Measurements from ENCODE around the gene GFRA1. TPM values are rescaled to one million over a fixed set of nuclear protein-coding genes. Genes with fewer than 3 reads are reported as not detected.

GFRA1 gene
- total RNA-seq, 2 experiments from 2014 or later, result not detected

DNA sequence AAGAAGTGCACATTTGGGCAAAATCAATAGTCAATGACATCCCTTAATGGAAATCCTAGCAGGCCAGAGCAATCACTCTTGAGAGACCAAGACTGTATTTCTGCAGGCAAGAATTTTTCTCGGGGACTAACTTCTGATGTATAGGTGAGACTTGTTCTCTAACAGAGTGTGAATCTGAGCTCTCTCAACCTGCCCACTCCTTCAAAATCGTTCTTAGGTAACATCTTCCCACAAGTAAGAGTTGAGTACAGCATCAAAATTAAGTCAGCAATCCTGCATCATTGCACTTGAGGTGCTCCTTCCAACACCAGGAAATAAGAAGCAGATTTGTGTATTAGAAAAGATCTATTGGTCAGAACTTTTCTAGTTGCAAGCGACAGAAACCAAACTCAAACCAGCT lies 25.6 kb upstream of the GFRA1 start:
- no peak overlapping the region for H3K4me3 ChIP-seq (ENCODE audit: low read depth, low read length, poor library complexity, severe bottlenecking)
- H3K9me2 ChIP-seq (ENCODE audit: insufficient read depth, low read length), result no peaks in the 10 kb centered on the region
- intact Hi-C loops (cut with micrococcal nuclease; ENCODE audit: unreplicated experiment), result no loop called here
- H3K27ac ChIP-seq (ENCODE audit: low read depth, low read length, poor library complexity, severe bottlenecking), result no peak overlapping the region
- no peaks in the 10 kb centered on the region for H3K36me3 ChIP-seq (ENCODE audit: insufficient read depth, low read length)
- no peak overlapping the region for H2AFZ ChIP-seq (ENCODE audit: low read length)
- H3K79me2 ChIP-seq (ENCODE audit: insufficient read depth, low read depth, low read length), result no peaks in the 10 kb centered on the region
- POLR2A ChIA-PET, result no interaction called here
- no peak overlapping the region for H3K4me2 ChIP-seq (ENCODE audit: low read length)
- BruUV-seq (replicated peaks), result no TSS peak
- no peaks in the 10 kb centered on the region for H3K9me3 ChIP-seq (ENCODE audit: low read length)
- H4K20me1 ChIP-seq (ENCODE audit: insufficient read depth, low read length), result no peaks in the 10 kb centered on the region
- CTCF ChIA-PET (ENCODE audit: unreplicated experiment), result no interaction called here
- TF ChIP-seq EZH2phosphoT487 (IDR thresholded peaks at IDR 0.05; ENCODE audit: borderline replicate concordance, low read depth, low read length), result no peak
- TF ChIP-seq, protein P1, sequence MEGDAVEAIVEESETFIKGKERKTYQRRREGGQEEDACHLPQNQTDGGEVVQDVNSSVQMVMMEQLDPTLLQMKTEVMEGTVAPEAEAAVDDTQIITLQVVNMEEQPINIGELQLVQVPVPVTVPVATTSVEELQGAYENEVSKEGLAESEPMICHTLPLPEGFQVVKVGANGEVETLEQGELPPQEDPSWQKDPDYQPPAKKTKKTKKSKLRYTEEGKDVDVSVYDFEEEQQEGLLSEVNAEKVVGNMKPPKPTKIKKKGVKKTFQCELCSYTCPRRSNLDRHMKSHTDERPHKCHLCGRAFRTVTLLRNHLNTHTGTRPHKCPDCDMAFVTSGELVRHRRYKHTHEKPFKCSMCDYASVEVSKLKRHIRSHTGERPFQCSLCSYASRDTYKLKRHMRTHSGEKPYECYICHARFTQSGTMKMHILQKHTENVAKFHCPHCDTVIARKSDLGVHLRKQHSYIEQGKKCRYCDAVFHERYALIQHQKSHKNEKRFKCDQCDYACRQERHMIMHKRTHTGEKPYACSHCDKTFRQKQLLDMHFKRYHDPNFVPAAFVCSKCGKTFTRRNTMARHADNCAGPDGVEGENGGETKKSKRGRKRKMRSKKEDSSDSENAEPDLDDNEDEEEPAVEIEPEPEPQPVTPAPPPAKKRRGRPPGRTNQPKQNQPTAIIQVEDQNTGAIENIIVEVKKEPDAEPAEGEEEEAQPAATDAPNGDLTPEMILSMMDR (conservative IDR thresholded peaks at IDR 0.05; ENCODE audit: low read length), result no peak
- no peaks in the 10 kb centered on the region for H3K4me1 ChIP-seq (ENCODE audit: insufficient read depth, low read length, poor library complexity, severe bottlenecking)
- no peak for DNase-seq (ENCODE audit: low spot score)

DNA sequence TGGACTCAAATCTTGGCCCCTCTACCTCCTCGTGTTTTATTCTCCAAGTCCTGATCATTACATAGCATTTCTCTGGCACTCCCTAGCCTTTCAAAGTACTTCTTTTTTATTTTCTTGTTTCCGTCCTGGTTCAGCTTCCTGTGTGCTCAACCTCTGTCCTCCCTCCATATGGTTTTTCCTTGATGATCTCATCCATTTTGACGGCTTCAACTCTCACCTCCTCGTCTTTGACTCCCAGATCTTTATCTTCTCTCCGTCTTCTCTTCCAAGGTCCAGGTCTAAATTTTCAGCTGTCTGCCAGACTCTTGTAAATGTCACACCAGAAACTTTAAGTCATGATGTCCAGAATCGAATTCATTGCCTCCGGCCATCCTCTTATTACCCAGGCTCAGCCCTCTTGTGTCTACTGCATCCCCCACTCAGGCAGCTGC lies 23.3 kb upstream of the GFRA1 start:
- CTCF ChIA-PET (ENCODE audit: unreplicated experiment), result no interaction called here

DNA sequence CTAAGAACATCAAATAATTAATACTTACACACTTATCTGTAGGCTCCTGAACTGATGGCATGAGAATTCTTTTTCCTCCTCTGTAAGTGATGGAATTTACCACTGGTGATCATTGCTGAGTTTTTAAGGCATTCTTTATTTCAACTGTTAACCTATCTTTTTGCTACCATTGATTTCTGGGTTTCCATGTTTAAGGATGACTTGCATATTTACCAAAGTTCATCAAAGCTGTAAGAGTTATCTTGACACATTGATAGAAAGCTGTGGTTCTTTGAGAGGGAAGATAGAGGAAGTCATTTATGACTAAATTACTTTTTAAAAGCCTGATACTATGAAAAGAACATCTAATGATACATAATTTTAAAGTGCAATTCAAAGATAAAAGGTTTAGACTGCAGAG lies 19.5 kb upstream of the GFRA1 start:
- no TSS peak for BruUV-seq (replicated peaks)
- POLR2A ChIA-PET, result interaction anchor here (1.5 kb wide), 1 partner anchor 14 kb away, joined by 5 read pairs; no protein-coding TSS in a partner anchor

More for the DNA sequence above, 23.3 kb upstream of the GFRA1 start:
- POLR2A ChIA-PET, result no interaction called here
- Histone ChIP-seq H3K9me3 (ENCODE audit: low read length) (no peaks in the 10 kb centered on the region), H4K20me1 (ENCODE audit: insufficient read depth, low read length) (no peaks in the 10 kb centered on the region), H3K27ac (ENCODE audit: low read depth, low read length, poor library complexity, severe bottlenecking) (no peak overlapping the region), H3K9me2 (ENCODE audit: insufficient read depth, low read length) (no peaks in the 10 kb centered on the region), H2AFZ (ENCODE audit: low read length) (no peak overlapping the region), H3K4me1 (ENCODE audit: insufficient read depth, low read length, poor library complexity, severe bottlenecking) (no peaks in the 10 kb centered on the region), H3K4me3 (ENCODE audit: low read depth, low read length, poor library complexity, severe bottlenecking) (no peak overlapping the region), H3K4me2 (ENCODE audit: low read length) (no peak overlapping the region), H3K79me2 (ENCODE audit: insufficient read depth, low read depth, low read length) (no peaks in the 10 kb centered on the region), H3K36me3 (ENCODE audit: insufficient read depth, low read length) (no peaks in the 10 kb centered on the region)
- no peak for TF ChIP-seq EZH2phosphoT487 (IDR thresholded peaks at IDR 0.05; ENCODE audit: borderline replicate concordance, low read depth, low read length)
- TF ChIP-seq, protein P1 (conservative IDR thresholded peaks at IDR 0.05; ENCODE audit: low read length), result no peak
- intact Hi-C loops (cut with micrococcal nuclease; ENCODE audit: unreplicated experiment), result no loop called here
- BruUV-seq (replicated peaks), result no TSS peak
- no peak for DNase-seq (ENCODE audit: low spot score)

More for the DNA sequence above, 19.5 kb upstream of the GFRA1 start:
- Histone ChIP-seq H3K9me2 (ENCODE audit: insufficient read depth, low read length) (no peaks in the 10 kb centered on the region), H3K4me2 (ENCODE audit: low read length) (no peak overlapping the region), H3K79me2 (ENCODE audit: insufficient read depth, low read depth, low read length) (no peaks in the 10 kb centered on the region), H4K20me1 (ENCODE audit: insufficient read depth, low read length) (no peaks in the 10 kb centered on the region), H2AFZ (ENCODE audit: low read length) (no peak overlapping the region), H3K4me1 (ENCODE audit: insufficient read depth, low read length, poor library complexity, severe bottlenecking) (no peaks in the 10 kb centered on the region), H3K27ac (ENCODE audit: low read depth, low read length, poor library complexity, severe bottlenecking) (no peak overlapping the region), H3K9me3 (ENCODE audit: low read length) (no peaks in the 10 kb centered on the region), H3K4me3 (ENCODE audit: low read depth, low read length, poor library complexity, severe bottlenecking) (no peak overlapping the region), H3K36me3 (ENCODE audit: insufficient read depth, low read length) (no peaks in the 10 kb centered on the region)
- CTCF ChIA-PET (ENCODE audit: unreplicated experiment), result no interaction called here
- no peak for DNase-seq (ENCODE audit: low spot score)
- TF ChIP-seq, protein P1 (conservative IDR thresholded peaks at IDR 0.05; ENCODE audit: low read length), result no peak
- no peak for TF ChIP-seq EZH2phosphoT487 (IDR thresholded peaks at IDR 0.05; ENCODE audit: borderline replicate concordance, low read depth, low read length)
- intact Hi-C loops (cut with micrococcal nuclease; ENCODE audit: unreplicated experiment), result no loop called here
